Measurements from ENCODE around the gene CDH4.

Gene CDH4

GRCh38 chr20:61803416-61803914, 551.4 kb downstream of the CDH4 start:
- H3K27ac ChIP-seq (replicated peaks) = no peak overlapping the region
- TF ChIP-seq SPI1 (IDR thresholded peaks at IDR 0.05; ENCODE audit: borderline replicate concordance, low read depth) (no peak), GABPA (IDR thresholded peaks at IDR 0.05; ENCODE audit: low read depth) (no peak), POLR2AphosphoS5 (IDR thresholded peaks at IDR 0.05; ENCODE audit: low read depth) (no peak), CTCF (IDR thresholded peaks at IDR 0.05; ENCODE audit: insufficient read depth, low read length) (no peak)
- H3K27me3 ChIP-seq (ENCODE audit: insufficient read depth, poor library complexity, severe bottlenecking) = peaks cover 10% of the 10 kb centered on the region
- DNase-seq (ENCODE audit: low read depth in 1 of 2, low spot score in 1 of 2) = no peak
- no peak overlapping the region for H3K4me3 ChIP-seq (replicated peaks; ENCODE audit: insufficient read depth, low read length)

- TF ChIP-seq GABPA (IDR thresholded peaks at IDR 0.05; ENCODE audit: low read depth) = no peak
- TF ChIP-seq REST (IDR thresholded peaks at IDR 0.05; ENCODE audit: insufficient replicate concordance, low read depth) = no peak
- TF ChIP-seq SPI1 (IDR thresholded peaks at IDR 0.05; ENCODE audit: borderline replicate concordance, low read depth) = no peak
- TF ChIP-seq POLR2AphosphoS5 (IDR thresholded peaks at IDR 0.05; ENCODE audit: low read depth) = no peak
- no peak for TF ChIP-seq CTCF (IDR thresholded peaks at IDR 0.05; ENCODE audit: insufficient read depth, low read length)
- Histone ChIP-seq H3K4me3 (replicated peaks; ENCODE audit: insufficient read depth, low read length) (no peak overlapping the region), H3K27me3 (ENCODE audit: insufficient read depth, poor library complexity, severe bottlenecking) (peaks cover 10% of the 10 kb centered on the region), H3K27ac (replicated peaks) (no peak overlapping the region)
- no peak for DNase-seq (ENCODE audit: low read depth in 1 of 2, low spot score in 1 of 2)
Measured at GRCh38 chr20:61803915-61804751, 552.1 kb downstream of the CDH4 start.

- TF ChIP-seq POLR2AphosphoS5 (IDR thresholded peaks at IDR 0.05; ENCODE audit: low read depth) = no peak
- no peak for TF ChIP-seq CTCF (IDR thresholded peaks at IDR 0.05; ENCODE audit: insufficient read depth, low read length)
- no peak for TF ChIP-seq SPI1 (IDR thresholded peaks at IDR 0.05; ENCODE audit: borderline replicate concordance, low read depth)
- TF ChIP-seq REST (IDR thresholded peaks at IDR 0.05; ENCODE audit: insufficient replicate concordance, low read depth) = no peak
- no peak for TF ChIP-seq GABPA (IDR thresholded peaks at IDR 0.05; ENCODE audit: low read depth)
- Histone ChIP-seq H3K27ac (replicated peaks) (no peak overlapping the region), H3K4me3 (replicated peaks; ENCODE audit: insufficient read depth, low read length) (no peak overlapping the region), H3K27me3 (ENCODE audit: insufficient read depth, poor library complexity, severe bottlenecking) (peaks cover 10% of the 10 kb centered on the region)
- DNase-seq (ENCODE audit: low read depth in 1 of 2, low spot score in 1 of 2) = no peak
Measured at GRCh38 chr20:61804752-61805295, 552.8 kb downstream of the CDH4 start.
